H1 (cell line): ENCODE results near the gene GFI1B. TPM values are rescaled to one million over a fixed set of nuclear protein-coding genes. Genes with fewer than 3 reads are reported as not detected.
A peak's percentile ranks its signal among the peaks of the same experiment; 100 is the strongest.

Source experiments
- CTCF ChIA-PET: fragments of 300-600 bp; sonication (Branson Sonifier 250); formaldehyde crosslinking; loops from one replicate; lab custom pipeline; 2021; ENCODE audit not compliant: partially characterized antibody; lab: Charles Lee
- POLR2A ChIA-PET: fragments of 300-600 bp; sonication (Branson Sonifier 250); formaldehyde crosslinking; loops from one replicate; lab custom pipeline; 2021; ENCODE audit warnings: inconsistent platforms; ENCODE audit not compliant: partially characterized antibody; lab: Charles Lee
- DNase-seq, 2 experiments: peaks; one replicate each; pipeline versions ENCODE4 v3.0.0 to v3.0.0-alpha.2; 2010 to 2022; ENCODE audit warnings: low spot score in 2 of 2, low read depth in 1 of 2, mixed read lengths in 1 of 2
- FAIRE-seq: peaks from 2 replicates; lab custom pipeline; 2011; peaks lifted over from hg19 to GRCh38; lab: Jason Lieb, UNC
- H2AFZ ChIP-seq: 2 replicates; pipeline ENCODE4 v1.8.1; 2012; ENCODE audit warnings: low read length, inconsistent platforms
- H2AK5ac ChIP-seq: 2 replicates; pipeline ENCODE4 v1.6.1; 2013; ENCODE audit warnings: low read depth, low read length
- H2BK120ac ChIP-seq: replicated peaks from 2 replicates; pipeline ENCODE3; 2013; ENCODE audit warnings: low read depth, low read length, inconsistent platforms
- H2BK12ac ChIP-seq: 2 replicates; pipeline ENCODE4 v1.6.1; 2013; ENCODE audit warnings: low read depth, low read length
- H2BK15ac ChIP-seq: 2 replicates; pipeline ENCODE4 v1.6.1; 2013; ENCODE audit warnings: low read length
- H2BK20ac ChIP-seq: 2 replicates; pipeline ENCODE4 v1.6.1; 2013; ENCODE audit warnings: low read length
- H2BK5ac ChIP-seq: 2 replicates; pipeline ENCODE4 v1.6.1; 2013; ENCODE audit warnings: low read depth, low read length
- H3K14ac ChIP-seq: 2 replicates; pipeline ENCODE4 v1.6.1; 2013; ENCODE audit warnings: inconsistent platforms; ENCODE audit not compliant: insufficient read length
- H3K18ac ChIP-seq: 2 replicates; pipeline ENCODE4 v1.6.1; 2013; ENCODE audit warnings: low read length; ENCODE audit errors: extremely low read depth
- H3K23ac ChIP-seq: 2 replicates; pipeline ENCODE4 v1.6.1; 2013; ENCODE audit warnings: inconsistent platforms; ENCODE audit not compliant: insufficient read length
- H3K23me2 ChIP-seq: 2 replicates; pipeline ENCODE4 v1.6.1; 2013; ENCODE audit warnings: low read depth, low read length
- H3K27ac ChIP-seq: 2 replicates; pipeline ENCODE4 v1.6.1; 2011; ENCODE audit warnings: low read depth, low read length, inconsistent platforms
- H3K27me3 ChIP-seq, 4 experiments: replicated peaks in 1 of 4; 1 replicate in 1 of 4; 2 replicates in 3 of 4; pipeline versions ENCODE4 v1.6.1 to v1.8.1; 2011 to 2013; ENCODE audit warnings: low read length in 3 of 4, mild to moderate bottlenecking in 3 of 4, inconsistent platforms in 2 of 4, mixed read lengths in 2 of 4, moderate library complexity in 1 of 4; ENCODE audit not compliant: control insufficient read depth in 3 of 4, insufficient read depth in 3 of 4; ENCODE audit errors: extremely low read depth in 1 of 4
- H3K36me3 ChIP-seq, 4 experiments: 2 replicates each; pipeline versions ENCODE4 v1.6.1 to v1.8.1; 2011 to 2013; ENCODE audit warnings: mild to moderate bottlenecking in 4 of 4, low read length in 3 of 4, moderate library complexity in 2 of 4, control low read depth in 1 of 4, inconsistent platforms in 1 of 4; ENCODE audit not compliant: insufficient read depth in 4 of 4, control insufficient read depth in 2 of 4
- H3K4ac ChIP-seq: replicated peaks from 2 replicates; pipeline ENCODE3; 2013; ENCODE audit warnings: low read length, low read depth, mixed read lengths, inconsistent platforms; ENCODE audit not compliant: insufficient read length
- H3K4me1 ChIP-seq, 4 experiments: replicated peaks in 1 of 4; 1 replicate in 1 of 4; 2 replicates in 3 of 4; pipeline versions ENCODE4 v1.6.1 to v1.8.1; 2011 to 2013; ENCODE audit warnings: low read length in 3 of 4, inconsistent platforms in 2 of 4, mixed read lengths in 1 of 4; ENCODE audit not compliant: insufficient read depth in 4 of 4, control insufficient read depth in 3 of 4
- H3K4me2 ChIP-seq, 2 experiments: 2 replicates each; pipeline versions ENCODE4 v1.6.1 to v1.8.1; 2011 to 2013; ENCODE audit warnings: low read depth in 2 of 2, low read length in 2 of 2, control low read depth in 1 of 2, inconsistent platforms in 1 of 2, mild to moderate bottlenecking in 1 of 2; ENCODE audit not compliant: insufficient read depth in 1 of 2
- H3K4me3 ChIP-seq, 4 experiments: fragments of 200-600, 300-600 bp in 1 of 4; sonication (generic), shearing (Covaris generic), sonication (Bioruptor Twin) in 1 of 4; 2 replicates each; pipeline versions ENCODE4 v1.5.1 to v1.8.1; 2011 to 2016; ENCODE audit warnings: low read length in 4 of 4, low read depth in 3 of 4, control low read depth in 2 of 4, inconsistent platforms in 2 of 4, mild to moderate bottlenecking in 2 of 4, mixed read lengths in 1 of 4, moderate library complexity in 1 of 4; ENCODE audit not compliant: insufficient read depth in 2 of 4; ENCODE audit errors: extremely low read depth in 1 of 4
- H3K56ac ChIP-seq: replicated peaks from 2 replicates; pipeline ENCODE3; 2013; ENCODE audit warnings: low read depth, mild to moderate bottlenecking, mixed read lengths, low read length, inconsistent platforms; ENCODE audit not compliant: insufficient read length
- H3K79me1 ChIP-seq: 2 replicates; pipeline ENCODE4 v1.6.1; 2013; ENCODE audit warnings: low read depth, low read length, control low read depth
- H3K79me2 ChIP-seq, 2 experiments: 2 replicates each; pipeline versions ENCODE4 v1.6.1 to v1.8.1; 2012 to 2013; ENCODE audit warnings: low read length in 2 of 2, mild to moderate bottlenecking in 2 of 2, inconsistent platforms in 1 of 2; ENCODE audit not compliant: insufficient read depth in 2 of 2, control insufficient read depth in 1 of 2
- H3K9ac ChIP-seq, 4 experiments: replicated peaks in 1 of 4; 1 replicate in 1 of 4; 2 replicates in 3 of 4; pipeline versions ENCODE4 v1.6.1 to v1.8.1; 2011 to 2013; ENCODE audit warnings: low read depth in 3 of 4, low read length in 3 of 4, control low read depth in 2 of 4, mild to moderate bottlenecking in 2 of 4, moderate library complexity in 2 of 4, inconsistent platforms in 1 of 4; ENCODE audit errors: extremely low read depth in 1 of 4
- H3K9me3 ChIP-seq, 2 experiments: 2 replicates each; pipeline versions ENCODE4 v1.6.1 to v1.8.1; 2012 to 2013; ENCODE audit warnings: mild to moderate bottlenecking in 2 of 2, moderate library complexity in 2 of 2, control low read depth in 1 of 2, inconsistent platforms in 1 of 2, low read depth in 1 of 2, low read length in 1 of 2, mixed read lengths in 1 of 2; ENCODE audit not compliant: insufficient read depth in 2 of 2
- H4K20me1 ChIP-seq, 2 experiments: replicated peaks in 1 of 2; 2 replicates each; pipeline versions ENCODE3 to v1.8.1; 2011 to 2013; ENCODE audit warnings: inconsistent platforms in 2 of 2, low read length in 2 of 2, mild to moderate bottlenecking in 1 of 2; ENCODE audit not compliant: insufficient read depth in 2 of 2, control insufficient read depth in 1 of 2
- H4K5ac ChIP-seq: 2 replicates; pipeline ENCODE4 v1.6.1; 2013; ENCODE audit warnings: low read length, low read depth, mixed read lengths, inconsistent platforms; ENCODE audit not compliant: insufficient read length
- H4K8ac ChIP-seq: 2 replicates; pipeline ENCODE4 v1.8.0; 2013; ENCODE audit warnings: mild to moderate bottlenecking, moderate library complexity, low read length, inconsistent platforms; ENCODE audit not compliant: insufficient read depth; ENCODE audit errors: extremely low read depth
- H4K91ac ChIP-seq: replicated peaks from 2 replicates; pipeline ENCODE3; 2013; ENCODE audit warnings: low read length, mixed read lengths, inconsistent platforms; ENCODE audit not compliant: insufficient read length
- KDM1A ChIP-seq: fragments of 200-600, 300-600 bp; sonication (generic); IDR thresholded peaks from 2 replicates; pipeline ENCODE4 v1.7.1; 2016; ENCODE audit warnings: mild to moderate bottlenecking, low read length, borderline replicate concordance
- RXRA ChIP-seq: IDR thresholded peaks from 2 replicates; pipeline ENCODE4 v1.6.1; 2011; ENCODE audit warnings: low read depth, mild to moderate bottlenecking, low read length, moderate library complexity; ENCODE audit not compliant: insufficient read depth
- WGBS, 2 experiments: shearing (Covaris generic) in 1 of 2; methylation state at CpG; one replicate each; pipeline versions ENCODE4 v1.1.6 to v1.1.7; 2013 to 2015; ENCODE audit warnings: low lambda C conversion rate in 2 of 2, mixed read lengths in 2 of 2, inconsistent platforms in 1 of 2, low coverage in 1 of 2, missing lambda C conversion rate in 1 of 2; ENCODE audit not compliant: insufficient replicate concordance in 2 of 2, insufficient coverage in 1 of 2, insufficient read length in 1 of 2; ENCODE audit errors: extremely low coverage in 1 of 2, missing lambda C conversion rate in 1 of 2; 5-methylcytosine and 5-hydroxymethylcytosine counted together
- polyA plus RNA-seq, 7 experiments: library from polyadenylated mRNA; depleted of rRNA in 3 of 7; stranded (reverse) in 5 of 7; unstranded in 2 of 7; fragments of >200 nt in 5 of 7; fragments of 200-250 nt in 2 of 7; gene quantifications; 1 replicate in 5 of 7; 2 replicates in 1 of 7; 4 replicates in 1 of 7; pipeline versions ENCODE4 v1.2.1 to v1.2.3, GENCODE V29; 2011 to 2013; ENCODE audit warnings: missing spikeins in 2 of 7, mixed read lengths in 2 of 7
- total RNA-seq: library from RNA; stranded (reverse); fragmentation: NEBNext Ultra II Directional; extraction: Animal tissue kit (Norgen Biotek cat#: 25700); gene quantifications from 2 replicates; pipeline ENCODE4 v1.2.1, GENCODE V29; 2021

The GFI1B gene
- total and polyA plus RNA-seq, 2 of the 8 experiments (the other 6 are each of a cell fraction or from before 2014, with no cell fraction given): 0.09 to 0.11 TPM

DNA sequence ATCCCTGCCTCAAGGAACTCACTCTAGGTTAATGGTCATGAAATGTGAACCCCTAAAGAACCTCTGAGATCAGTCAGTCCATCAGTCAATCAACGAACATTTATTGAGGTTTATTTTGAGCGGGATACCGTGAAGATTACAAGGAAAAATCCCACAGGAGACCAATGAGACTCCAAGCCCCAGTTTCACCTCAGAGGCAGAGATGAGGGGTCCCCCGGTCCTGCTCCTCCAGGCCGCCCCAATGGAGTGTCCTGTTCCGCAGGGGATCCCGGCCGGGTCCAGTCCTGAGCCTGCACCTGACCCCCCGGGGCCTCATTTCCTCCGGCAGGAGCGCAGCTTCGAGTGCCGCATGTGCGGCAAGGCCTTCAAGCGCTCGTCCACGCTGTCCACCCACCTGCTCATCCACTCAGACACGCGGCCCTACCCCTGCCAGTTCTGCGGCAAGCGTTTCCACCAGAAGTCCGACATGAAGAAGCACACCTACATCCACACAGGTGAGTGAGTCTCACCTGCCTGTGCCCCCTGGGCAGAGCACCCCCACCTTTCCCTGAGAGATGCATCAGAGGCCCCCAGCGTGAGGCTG is 11.0 kb downstream of the GFI1B start:
- no peak overlapping the region for H3K18ac ChIP-seq
- H2AK5ac ChIP-seq: no peak overlapping the region
- no peaks in the 10 kb centered on the region for H3K9me3 ChIP-seq
- H3K4me1 ChIP-seq: peaks cover 0 to 7% (median under 1%) of the 10 kb centered on the region in 4 experiments; a peak in 5 of 7 replicates
- 89% methylated on average over 23 of the region's 23 CpGs; no CpG with 5 or more reads in 1 of the 2 experiments for WGBS, 2 experiments
- no peak overlapping the region for H2BK12ac ChIP-seq
- H3K79me1 ChIP-seq: no peaks in the 10 kb centered on the region
- H4K20me1 ChIP-seq: no peaks in the 10 kb centered on the region
- H2BK5ac ChIP-seq: no peak overlapping the region
- H4K5ac ChIP-seq: no peak overlapping the region
- no peak overlapping the region for H3K23ac ChIP-seq
- no peaks in the 10 kb centered on the region for H3K36me3 ChIP-seq
- H2AFZ ChIP-seq: no peak overlapping the region
- peaks cover 0 to 5% (median 0%) of the 10 kb centered on the region in 4 experiments; a peak in 1 of 7 replicates for H3K27me3 ChIP-seq
- no peak overlapping the region for H3K4ac ChIP-seq
- DNase-seq (no peak), FAIRE-seq (no peak)
- H3K56ac ChIP-seq: no peak overlapping the region
- H2BK120ac ChIP-seq: no peak overlapping the region
- H4K91ac ChIP-seq: no peak overlapping the region
- TF ChIP-seq RXRA: no peak
- no peak for TF ChIP-seq KDM1A
- no peak overlapping the region for H2BK20ac ChIP-seq
- H3K9ac ChIP-seq: no peak overlapping the region
- H3K4me3 ChIP-seq: no peak overlapping the region
- H2BK15ac ChIP-seq: 0 out of 2 replicates have a peak overlapping the region, but pooled peaks have one; percentile 46
- ChIA-PET CTCF (interaction anchor here (1.4 kb wide), 2 partner anchors 19 to 32 kb away, joined by 4 to 5 read pairs; no protein-coding TSS in a partner anchor), POLR2A (no interaction called here)
- H3K14ac ChIP-seq: no peak overlapping the region
- no peak overlapping the region for H4K8ac ChIP-seq
- no peak overlapping the region for H3K27ac ChIP-seq
- no peaks in the 10 kb centered on the region for H3K79me2 ChIP-seq
- no peaks in the 10 kb centered on the region for H3K23me2 ChIP-seq
- H3K4me2 ChIP-seq: no peak overlapping the region
